GM12801 (cell line): ENCODE measurements around the gene R3HDM2.

Experiments
- CTCF ChIP-seq: IDR thresholded peaks from one replicate; pipeline ENCODE4 v1.5.1; 2011; ENCODE audit warnings: control low read depth; ENCODE audit not compliant: insufficient read length; ENCODE audit errors: extremely low read depth

R3HDM2 gene

GRCh38 chr12:57470970-57471656 lies 40.3 kb upstream of the R3HDM2 start:
- no peak for TF ChIP-seq CTCF

- TF ChIP-seq CTCF, result no peak
Observed at GRCh38 chr12:57470286-57470969, 39.6 kb upstream of the R3HDM2 start.

GRCh38 chr12:57469296-57470164 lies 38.7 kb upstream of the R3HDM2 start:
- TF ChIP-seq CTCF, result no peak

GRCh38 chr12:57467915-57468314 lies 37.1 kb upstream of the R3HDM2 start:
- TF ChIP-seq CTCF, result no peak

GRCh38 chr12:57467212-57467874 lies 36.5 kb upstream of the R3HDM2 start:
- TF ChIP-seq CTCF, result no peak

- no peak for TF ChIP-seq CTCF
Observed at GRCh38 chr12:57465747-57466505, 35.1 kb upstream of the R3HDM2 start.
